ENCODE measurements around the gene PSMG4. TPM values are rescaled to one million over a fixed set of nuclear protein-coding genes. Genes with fewer than 3 reads are reported as not detected.

PSMG4 gene
- polyA plus RNA-seq, 1 experiment, result 24.7 TPM

GRCh38 chr6:3288711-3289663, 30.2 kb downstream of the PSMG4 start:
- CTCF ChIA-PET, result interaction anchor here (0.6 to 1.6 kb wide), 2 partner anchors 9 to 31 kb away, joined by 3 to 6 read pairs; no protein-coding TSS in a partner anchor
- POLR2A ChIA-PET, result no interaction called here

DNA sequence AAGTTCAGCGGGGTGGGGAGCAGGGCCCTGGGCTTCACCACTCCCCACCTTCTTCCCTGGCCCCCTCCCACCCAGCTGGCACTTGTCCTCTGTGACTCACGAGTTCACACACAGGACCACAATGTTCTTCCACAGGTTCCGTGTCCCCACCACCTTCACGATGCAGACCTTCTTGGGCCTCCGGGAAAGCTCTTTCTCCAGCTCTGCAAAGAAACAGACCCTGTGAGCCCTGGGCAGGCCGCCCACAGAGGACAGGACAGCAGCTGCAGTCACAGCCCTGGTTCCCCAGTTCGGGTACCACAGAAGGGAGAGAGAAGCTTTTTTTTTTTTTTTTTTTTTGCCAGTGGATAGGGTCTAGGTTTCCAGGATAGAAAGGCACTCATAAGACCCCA, 30.9 kb downstream of the PSMG4 start:
- POLR2A ChIA-PET, result no interaction called here
- CTCF ChIA-PET, result interaction anchor here (0.7 to 1.6 kb wide), 2 partner anchors 10 to 443 kb away, joined by 3 to 6 read pairs; no protein-coding TSS in a partner anchor

More at GRCh38 chr6:3288711-3289663, 30.2 kb downstream of the PSMG4 start:
- no peak for TF ChIP-seq CTCF (IDR thresholded peaks at IDR 0.05; ENCODE audit: insufficient read depth, low read depth, low read length)
- DNase-seq (ENCODE audit: low read depth), result no peak
- Histone ChIP-seq H3K27me3 (ENCODE audit: control insufficient read depth, insufficient read depth, low read length) (peaks cover 6% of the 10 kb centered on the region; the same call in 1 of the 2 replicates), H3K4me3 (ENCODE audit: low read depth, low read length) (no peak overlapping the region), H3K36me3 (ENCODE audit: control insufficient read depth, insufficient read depth, low read length) (no peaks in the 10 kb centered on the region)

GRCh38 chr6:3290149-3290930, 31.6 kb downstream of the PSMG4 start:
- DNase-seq (ENCODE audit: low read depth), result no peak
- ChIA-PET POLR2A (no interaction called here), CTCF (interaction anchor here (0.7 to 2.0 kb wide), 4 partner anchors 9 to 442 kb away, joined by 3 to 7 read pairs (median 4); no protein-coding TSS in a partner anchor)
- Histone ChIP-seq H3K36me3 (ENCODE audit: control insufficient read depth, insufficient read depth, low read length) (no peaks in the 10 kb centered on the region), H3K27me3 (ENCODE audit: control insufficient read depth, insufficient read depth, low read length) (peaks cover 6% of the 10 kb centered on the region; the same call in 1 of the 2 replicates), H3K4me3 (ENCODE audit: low read depth, low read length) (no peak overlapping the region)
- no peak for TF ChIP-seq CTCF (IDR thresholded peaks at IDR 0.05; ENCODE audit: insufficient read depth, low read depth, low read length)

More for the DNA sequence above, 30.9 kb downstream of the PSMG4 start:
- Histone ChIP-seq H3K27me3 (ENCODE audit: control insufficient read depth, insufficient read depth, low read length) (peaks cover 6% of the 10 kb centered on the region; the same call in 1 of the 2 replicates), H3K36me3 (ENCODE audit: control insufficient read depth, insufficient read depth, low read length) (no peaks in the 10 kb centered on the region), H3K4me3 (ENCODE audit: low read depth, low read length) (no peak overlapping the region)
- TF ChIP-seq CTCF (IDR thresholded peaks at IDR 0.05; ENCODE audit: insufficient read depth, low read depth, low read length), result no peak
- no peak for DNase-seq (ENCODE audit: low read depth)

DNA sequence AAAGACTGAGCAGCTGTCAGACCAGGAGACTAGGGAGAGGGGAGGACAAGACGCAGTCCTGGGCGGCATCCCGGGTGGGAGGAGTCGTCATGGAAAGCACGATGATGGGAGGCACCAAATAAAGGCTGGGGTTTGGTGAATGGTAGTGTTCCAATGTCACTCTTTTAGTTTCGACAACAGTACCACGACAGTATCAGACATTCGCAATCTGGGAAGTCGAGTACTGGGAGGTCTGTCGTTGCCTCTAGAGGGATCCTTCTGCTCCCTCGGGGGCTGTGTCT, 32.1 kb downstream of the PSMG4 start:
- POLR2A ChIA-PET, result no interaction called here
- Histone ChIP-seq H3K4me3 (ENCODE audit: low read depth, low read length) (no peak overlapping the region), H3K27me3 (ENCODE audit: control insufficient read depth, insufficient read depth, low read length) (peaks cover 6% of the 10 kb centered on the region; the same call in 1 of the 2 replicates), H3K36me3 (ENCODE audit: control insufficient read depth, insufficient read depth, low read length) (no peaks in the 10 kb centered on the region)
- TF ChIP-seq CTCF (IDR thresholded peaks at IDR 0.05; ENCODE audit: insufficient read depth, low read depth, low read length), result no peak
- no peak for DNase-seq (ENCODE audit: low read depth)
- CTCF ChIA-PET, result interaction anchor here (1.0 to 2.0 kb wide), 2 partner anchors 9 to 415 kb away, joined by 3 to 7 read pairs; no protein-coding TSS in a partner anchor

DNA sequence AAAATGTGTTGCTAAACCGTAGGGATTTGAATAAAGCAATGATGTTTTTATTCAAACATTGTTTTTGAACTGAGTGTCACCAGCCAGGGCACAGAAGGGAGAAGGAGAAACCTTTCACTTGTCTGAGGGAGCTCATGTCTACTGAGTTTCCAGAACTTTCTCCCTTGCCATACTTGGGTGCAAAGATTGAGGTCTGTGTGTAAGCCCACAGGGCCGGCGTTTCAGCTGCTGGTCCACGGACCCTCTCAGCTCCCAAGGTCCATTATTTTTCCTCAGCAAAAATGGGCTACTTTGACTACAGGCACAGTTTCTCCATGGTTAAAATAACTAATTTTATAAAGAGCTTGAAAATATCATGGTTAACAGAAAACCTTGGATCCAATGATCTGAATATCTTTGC, 32.6 kb downstream of the PSMG4 start:
- POLR2A ChIA-PET, result no interaction called here
- CTCF ChIA-PET, result interaction anchor here (1.0 to 2.0 kb wide), 2 partner anchors 10 to 414 kb away, joined by 3 to 7 read pairs; no protein-coding TSS in a partner anchor

More for the DNA sequence above, 32.6 kb downstream of the PSMG4 start:
- no peaks in the 10 kb centered on the region for H3K36me3 ChIP-seq (ENCODE audit: control insufficient read depth, insufficient read depth, low read length)
- peaks cover 8% of the 10 kb centered on the region for H3K27me3 ChIP-seq (ENCODE audit: control insufficient read depth, insufficient read depth, low read length)
- no peak for DNase-seq (ENCODE audit: low read depth)
- TF ChIP-seq CTCF (IDR thresholded peaks at IDR 0.05; ENCODE audit: insufficient read depth, low read depth, low read length), result no peak
- no peak overlapping the region for H3K4me3 ChIP-seq (ENCODE audit: low read depth, low read length)
